ENCODE data around the gene PRDM2. TPM values are rescaled to one million over a fixed set of nuclear protein-coding genes. Genes with fewer than 3 reads are reported as not detected.

The PRDM2 gene
- 35.4 TPM for polyA plus RNA-seq (2013)

GRCh38 chr1:13699936-13700520 is at the start of gene PRDM2:
Gene PRDM2, plus strand, starts transcription at chr1:13700188. Its CDS starts 15,418 bp downstream, at chr1:13715606.
- under 1% methylated on average over 52 of the region's 87 CpGs for WGBS (ENCODE audit: insufficient coverage)

GRCh38 chr1:13651279-13651678 is 48.7 kb upstream of the PRDM2 start:
- CTCF ChIA-PET = no interaction called here
- Histone ChIP-seq H3K4me3 (ENCODE audit: control insufficient read depth in 1 of 7, extremely low read depth in 1 of 7, insufficient read depth in 4 of 7, low read depth in 2 of 7, low read length in 6 of 7) (no peak overlapping the region), H3K4me1 (ENCODE audit: control extremely low read depth in 1 of 4, control insufficient read depth in 4 of 4, insufficient read depth in 4 of 4, low read length in 3 of 4) (no peaks in the 10 kb centered on the region), H3K27ac (ENCODE audit: insufficient read depth in 1 of 2, low read depth in 1 of 2, low read length in 2 of 2, poor library complexity in 1 of 2, severe bottlenecking in 2 of 2) (no peak overlapping the region), H3K27me3 (replicated peaks in 2 of 5; ENCODE audit: control insufficient read depth in 4 of 5, insufficient read depth in 5 of 5, low read length in 4 of 5) (peaks cover 0 to 3% (median 0%) of the 10 kb centered on the region in 5 experiments), H3K36me3 (ENCODE audit: control insufficient read depth in 4 of 4, insufficient read depth in 4 of 4, low read length in 3 of 4) (no peaks in the 10 kb centered on the region), H3K9me3 (ENCODE audit: control extremely low read depth in 1 of 5, control insufficient read depth in 4 of 5, insufficient read depth in 2 of 5, low read depth in 1 of 5, low read length in 4 of 5) (no peaks in the 10 kb centered on the region)
- no CpG with 5 or more reads among the region's 3 CpGs for WGBS (ENCODE audit: insufficient coverage)
- POLR2A ChIA-PET = no interaction called here
- no peak for DNase-seq

More at GRCh38 chr1:13699936-13700520, at the start of gene PRDM2:
- peak; percentile 65 to 77 (median 67) for DNase-seq
- H3K36me3 ChIP-seq (ENCODE audit: control insufficient read depth in 4 of 4, insufficient read depth in 4 of 4, low read length in 3 of 4) = no peaks in the 10 kb centered on the region
- no peaks in the 10 kb centered on the region for H3K9me3 ChIP-seq (ENCODE audit: control extremely low read depth in 1 of 5, control insufficient read depth in 4 of 5, insufficient read depth in 2 of 5, low read depth in 1 of 5, low read length in 4 of 5)
- peak within 1 kb of the TSS; percentile 66 to 93 (median 78) for H3K4me3 ChIP-seq (ENCODE audit: control insufficient read depth in 1 of 7, extremely low read depth in 1 of 7, insufficient read depth in 4 of 7, low read depth in 2 of 7, low read length in 6 of 7)
- CTCF ChIA-PET = interaction anchor here (1.0 kb wide), 1 partner anchor 25 kb away, joined by 3 read pairs; no protein-coding TSS in a partner anchor
- peaks cover 0 to 2% (median 0%) of the 10 kb centered on the region in 5 experiments for H3K27me3 ChIP-seq (replicated peaks in 2 of 5; ENCODE audit: control insufficient read depth in 4 of 5, insufficient read depth in 5 of 5, low read length in 4 of 5)
- peaks cover 13 to 26% (median 19%) of the 10 kb centered on the region in 4 experiments for H3K4me1 ChIP-seq (ENCODE audit: control extremely low read depth in 1 of 4, control insufficient read depth in 4 of 4, insufficient read depth in 4 of 4, low read length in 3 of 4)
- peak within 1 kb of the TSS; percentile 69 to 89 for H3K27ac ChIP-seq (ENCODE audit: insufficient read depth in 1 of 2, low read depth in 1 of 2, low read length in 2 of 2, poor library complexity in 1 of 2, severe bottlenecking in 2 of 2)
- POLR2A ChIA-PET = interaction anchor here (1.2 kb wide), 1 partner anchor 50 kb away, joined by 5 read pairs; no protein-coding TSS in a partner anchor

DNA sequence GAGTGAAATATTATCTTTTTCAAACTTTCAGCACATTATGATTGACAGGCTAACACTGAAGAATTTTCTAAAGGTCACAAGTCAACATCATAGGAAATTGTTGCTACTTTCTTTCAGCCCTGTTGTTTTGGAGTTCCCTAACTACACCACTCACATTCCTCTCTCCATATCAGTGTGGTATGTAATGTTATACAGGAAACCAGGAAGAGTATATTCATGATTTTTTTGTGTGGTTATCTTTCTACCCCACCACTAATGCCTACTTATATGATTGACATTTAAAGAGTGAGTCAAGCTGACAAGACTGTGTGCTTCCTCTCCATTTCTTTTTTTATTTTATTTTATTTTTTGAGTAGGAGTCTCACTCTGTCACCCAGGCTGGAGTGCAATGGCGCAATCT is 47.8 kb upstream of the PRDM2 start:
- CTCF ChIA-PET = no interaction called here
- peaks cover 0 to 1% (median 0%) of the 10 kb centered on the region in 5 experiments for H3K9me3 ChIP-seq (ENCODE audit: control extremely low read depth in 1 of 5, control insufficient read depth in 4 of 5, insufficient read depth in 2 of 5, low read depth in 1 of 5, low read length in 4 of 5)
- H3K27ac ChIP-seq (ENCODE audit: insufficient read depth in 1 of 2, low read depth in 1 of 2, low read length in 2 of 2, poor library complexity in 1 of 2, severe bottlenecking in 2 of 2) = no peak overlapping the region
- no peaks in the 10 kb centered on the region for H3K4me1 ChIP-seq (ENCODE audit: control extremely low read depth in 1 of 4, control insufficient read depth in 4 of 4, insufficient read depth in 4 of 4, low read length in 3 of 4)
- DNase-seq = no peak
- POLR2A ChIA-PET = no interaction called here
- WGBS (ENCODE audit: insufficient coverage) = 80% methylated on average over 1 of the region's 1 CpG
- H3K4me3 ChIP-seq (ENCODE audit: control insufficient read depth in 1 of 7, extremely low read depth in 1 of 7, insufficient read depth in 4 of 7, low read depth in 2 of 7, low read length in 6 of 7) = no peak overlapping the region
- H3K36me3 ChIP-seq (ENCODE audit: control insufficient read depth in 4 of 4, insufficient read depth in 4 of 4, low read length in 3 of 4) = no peaks in the 10 kb centered on the region
- H3K27me3 ChIP-seq (replicated peaks in 2 of 5; ENCODE audit: control insufficient read depth in 4 of 5, insufficient read depth in 5 of 5, low read length in 4 of 5) = peaks cover 0 to 3% (median 0%) of the 10 kb centered on the region in 5 experiments

DNA sequence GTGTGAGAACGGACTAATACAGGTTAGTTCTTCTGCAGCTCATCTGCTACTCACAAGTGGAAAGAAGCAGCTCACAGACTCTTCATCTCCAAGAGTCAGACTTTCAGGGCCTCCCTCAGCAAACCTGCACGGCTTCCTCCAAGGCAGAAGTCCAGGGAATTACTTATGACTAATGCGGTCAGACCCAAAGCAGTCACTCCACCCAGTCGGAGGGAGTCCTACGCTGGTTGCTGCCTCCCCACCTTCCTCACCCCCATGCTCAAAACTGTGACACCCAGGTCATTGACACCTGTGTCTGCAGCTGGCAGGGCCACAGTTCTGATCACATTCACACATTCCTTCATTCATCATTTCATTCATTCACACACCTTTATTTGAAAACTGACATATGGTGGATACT is 38.4 kb upstream of the PRDM2 start:
- H3K27me3 ChIP-seq (replicated peaks in 2 of 5; ENCODE audit: control insufficient read depth in 4 of 5, insufficient read depth in 5 of 5, low read length in 4 of 5) = no peaks in the 10 kb centered on the region
- 100% methylated on average over 5 of the region's 5 CpGs for WGBS (ENCODE audit: insufficient coverage)
- no peak for DNase-seq
- ChIA-PET CTCF (interaction anchor here (1.1 to 6.9 kb wide), 2 partner anchors 66 to 98 kb away, joined by 3 to 71 read pairs; no protein-coding TSS in a partner anchor), POLR2A (no interaction called here)
- peaks cover 0 to 25% (median 5%) of the 10 kb centered on the region in 4 experiments for H3K4me1 ChIP-seq (ENCODE audit: control extremely low read depth in 1 of 4, control insufficient read depth in 4 of 4, insufficient read depth in 4 of 4, low read length in 3 of 4)
- no peaks in the 10 kb centered on the region for H3K36me3 ChIP-seq (ENCODE audit: control insufficient read depth in 4 of 4, insufficient read depth in 4 of 4, low read length in 3 of 4)
- H3K4me3 ChIP-seq (ENCODE audit: control insufficient read depth in 1 of 7, extremely low read depth in 1 of 7, insufficient read depth in 4 of 7, low read depth in 2 of 7, low read length in 6 of 7) = no peak overlapping the region
- peaks cover 0 to 3% (median 1%) of the 10 kb centered on the region in 5 experiments for H3K9me3 ChIP-seq (ENCODE audit: control extremely low read depth in 1 of 5, control insufficient read depth in 4 of 5, insufficient read depth in 2 of 5, low read depth in 1 of 5, low read length in 4 of 5)
- no peak overlapping the region for H3K27ac ChIP-seq (ENCODE audit: insufficient read depth in 1 of 2, low read depth in 1 of 2, low read length in 2 of 2, poor library complexity in 1 of 2, severe bottlenecking in 2 of 2)

- no peak overlapping the region for H3K27ac ChIP-seq (ENCODE audit: insufficient read depth in 1 of 2, low read depth in 1 of 2, low read length in 2 of 2, poor library complexity in 1 of 2, severe bottlenecking in 2 of 2)
- H3K27me3 ChIP-seq (replicated peaks in 2 of 5; ENCODE audit: control insufficient read depth in 4 of 5, insufficient read depth in 5 of 5, low read length in 4 of 5) = no peaks in the 10 kb centered on the region
- CTCF ChIA-PET = interaction anchor here (1.0 to 6.9 kb wide), 6 partner anchors 11 to 153 kb away, joined by 3 to 71 read pairs (median 4); no protein-coding TSS in a partner anchor
- peak overlapping the region in 2 of 7 experiments; percentile 21 to 55 for H3K4me3 ChIP-seq (ENCODE audit: control insufficient read depth in 1 of 7, extremely low read depth in 1 of 7, insufficient read depth in 4 of 7, low read depth in 2 of 7, low read length in 6 of 7)
- POLR2A ChIA-PET = interaction anchor here (0.9 kb wide), 1 partner anchor 87 kb away, joined by 3 read pairs; no protein-coding TSS in a partner anchor
- peak; percentile 40 to 82 (median 79) for DNase-seq
- H3K36me3 ChIP-seq (ENCODE audit: control insufficient read depth in 4 of 4, insufficient read depth in 4 of 4, low read length in 3 of 4) = no peaks in the 10 kb centered on the region
- no CpG with 5 or more reads among the region's 4 CpGs for WGBS (ENCODE audit: insufficient coverage)
- H3K4me1 ChIP-seq (ENCODE audit: control extremely low read depth in 1 of 4, control insufficient read depth in 4 of 4, insufficient read depth in 4 of 4, low read length in 3 of 4) = peaks cover 0 to 25% (median 5%) of the 10 kb centered on the region in 4 experiments
- peaks cover 0 to 3% (median 0%) of the 10 kb centered on the region in 5 experiments for H3K9me3 ChIP-seq (ENCODE audit: control extremely low read depth in 1 of 5, control insufficient read depth in 4 of 5, insufficient read depth in 2 of 5, low read depth in 1 of 5, low read length in 4 of 5)
Observed at GRCh38 chr1:13662493-13662892, 37.5 kb upstream of the PRDM2 start.

GRCh38 chr1:13663969-13664368 is 36.0 kb upstream of the PRDM2 start:
- H3K36me3 ChIP-seq (ENCODE audit: control insufficient read depth in 4 of 4, insufficient read depth in 4 of 4, low read length in 3 of 4) = no peaks in the 10 kb centered on the region
- peak in 2 of 3 donors; percentile 24 to 30 for DNase-seq
- H3K27me3 ChIP-seq (replicated peaks in 2 of 5; ENCODE audit: control insufficient read depth in 4 of 5, insufficient read depth in 5 of 5, low read length in 4 of 5) = no peaks in the 10 kb centered on the region
- CTCF ChIA-PET = interaction anchor here (1.0 to 6.9 kb wide), 2 partner anchors 63 to 143 kb away, joined by 3 to 71 read pairs; no protein-coding TSS in a partner anchor
- peaks cover 0 to 3% (median 0%) of the 10 kb centered on the region in 5 experiments for H3K9me3 ChIP-seq (ENCODE audit: control extremely low read depth in 1 of 5, control insufficient read depth in 4 of 5, insufficient read depth in 2 of 5, low read depth in 1 of 5, low read length in 4 of 5)
- WGBS (ENCODE audit: insufficient coverage) = 54% methylated on average over 2 of the region's 4 CpGs
- POLR2A ChIA-PET = no interaction called here
- H3K4me3 ChIP-seq (ENCODE audit: control insufficient read depth in 1 of 7, extremely low read depth in 1 of 7, insufficient read depth in 4 of 7, low read depth in 2 of 7, low read length in 6 of 7) = no peak overlapping the region
- H3K27ac ChIP-seq (ENCODE audit: insufficient read depth in 1 of 2, low read depth in 1 of 2, low read length in 2 of 2, poor library complexity in 1 of 2, severe bottlenecking in 2 of 2) = no peak overlapping the region
- H3K4me1 ChIP-seq (ENCODE audit: control extremely low read depth in 1 of 4, control insufficient read depth in 4 of 4, insufficient read depth in 4 of 4, low read length in 3 of 4) = peaks cover 0 to 25% (median 5%) of the 10 kb centered on the region in 4 experiments

DNA sequence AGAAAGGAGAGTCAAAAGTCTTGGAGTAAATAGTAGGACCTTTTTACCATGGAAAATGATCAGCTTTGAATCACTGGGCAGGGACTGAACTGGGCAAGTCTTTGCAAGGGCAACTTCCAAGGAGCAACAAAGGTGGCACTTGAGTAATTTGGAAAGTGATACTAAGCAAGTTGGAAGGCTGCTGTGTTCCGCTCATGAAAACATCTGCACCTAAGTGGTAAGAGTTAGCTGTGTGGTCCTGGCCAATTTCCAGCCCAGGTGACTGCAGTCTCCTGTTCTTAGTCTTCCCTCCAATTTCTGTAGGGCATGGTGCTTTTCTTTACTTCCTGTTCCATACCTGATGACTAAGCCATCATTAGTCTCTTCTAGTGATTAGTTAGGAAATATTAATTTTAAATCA is 35.5 kb upstream of the PRDM2 start:
- Histone ChIP-seq H3K27me3 (replicated peaks in 2 of 5; ENCODE audit: control insufficient read depth in 4 of 5, insufficient read depth in 5 of 5, low read length in 4 of 5) (no peaks in the 10 kb centered on the region), H3K9me3 (ENCODE audit: control extremely low read depth in 1 of 5, control insufficient read depth in 4 of 5, insufficient read depth in 2 of 5, low read depth in 1 of 5, low read length in 4 of 5) (peaks cover 0 to under 1% (median 0%) of the 10 kb centered on the region in 5 experiments), H3K27ac (ENCODE audit: insufficient read depth in 1 of 2, low read depth in 1 of 2, low read length in 2 of 2, poor library complexity in 1 of 2, severe bottlenecking in 2 of 2) (no peak overlapping the region), H3K36me3 (ENCODE audit: control insufficient read depth in 4 of 4, insufficient read depth in 4 of 4, low read length in 3 of 4) (no peaks in the 10 kb centered on the region), H3K4me1 (ENCODE audit: control extremely low read depth in 1 of 4, control insufficient read depth in 4 of 4, insufficient read depth in 4 of 4, low read length in 3 of 4) (peaks cover 0 to 25% (median 5%) of the 10 kb centered on the region in 4 experiments), H3K4me3 (ENCODE audit: control insufficient read depth in 1 of 7, extremely low read depth in 1 of 7, insufficient read depth in 4 of 7, low read depth in 2 of 7, low read length in 6 of 7) (no peak overlapping the region)
- ChIA-PET POLR2A (no interaction called here), CTCF (interaction anchor here (6.9 kb wide), 1 partner anchor 63 kb away, joined by 71 read pairs; no protein-coding TSS in a partner anchor)
- DNase-seq = peak in 1 of 3 donors; percentile 7
- 100% methylated on average over 1 of the region's 1 CpG for WGBS (ENCODE audit: insufficient coverage)
